HEK293T (cell line): ENCODE results near the gene HIVEP3.
A peak's percentile ranks its signal among the peaks of the same experiment; 100 is the strongest.

Source experiments
- CTCF ChIA-PET: fragments of 350-600 bp; formaldehyde crosslinking; extraction: SDS; loops from one replicate; lab custom pipeline; 2021; ENCODE audit warnings: antibody characterized with exemption, inconsistent platforms; lab: Yijun Ruan, JAX
- POLR2A ChIA-PET: fragments of 350-600 bp; formaldehyde crosslinking; extraction: SDS; loops from one replicate; lab custom pipeline; 2020; ENCODE audit warnings: antibody characterized with exemption, inconsistent platforms; lab: Yijun Ruan, JAX
- DNase-seq: peaks from one replicate; pipeline ENCODE4 v3.0.0; 2012; ENCODE audit warnings: mixed read lengths; ENCODE audit errors: extremely low spot score
- ARNT ChIP-seq: fragments of 450-650 bp; IDR thresholded peaks from 2 replicates; pipeline ENCODE4 v1.6.1; 2017; ENCODE audit warnings: mild to moderate bottlenecking
- BHLHE40 ChIP-seq: fragments of 450-650 bp; IDR thresholded peaks from 2 replicates; pipeline ENCODE4 v1.6.1; 2016; ENCODE audit warnings: mild to moderate bottlenecking, moderate library complexity, borderline replicate concordance
- CTBP1 ChIP-seq: fragments of 450-650 bp; IDR thresholded peaks from 2 replicates; pipeline ENCODE4 v1.6.1; 2016; ENCODE audit warnings: borderline replicate concordance
- ELF4 ChIP-seq: fragments of 450-650 bp; IDR thresholded peaks from 2 replicates; pipeline ENCODE4 v1.6.1; 2017; ENCODE audit warnings: antibody characterized with exemption
- FOXA1 ChIP-seq: fragments of 450-650 bp; IDR thresholded peaks from 2 replicates; pipeline ENCODE4 v1.6.1; 2016; ENCODE audit warnings: mild to moderate bottlenecking
- FOXK2 ChIP-seq: fragments of 450-650 bp; IDR thresholded peaks from 2 replicates; pipeline ENCODE4 v1.6.1; 2016; ENCODE audit warnings: mild to moderate bottlenecking
- FOXM1 ChIP-seq: fragments of 450-650 bp; IDR thresholded peaks from 2 replicates; pipeline ENCODE4 v1.6.1; 2017; ENCODE audit warnings: mild to moderate bottlenecking, borderline replicate concordance
- HDGF ChIP-seq: fragments of 450-650 bp; IDR thresholded peaks from 2 replicates; pipeline ENCODE4 v1.6.1; 2017; ENCODE audit warnings: antibody characterized with exemption, borderline replicate concordance
- L3MBTL2 ChIP-seq: fragments of 450-650 bp; conservative IDR thresholded peaks from 2 replicates; pipeline ENCODE4 v1.6.1; 2016; ENCODE audit warnings: mild to moderate bottlenecking
- LEF1 ChIP-seq: fragments of 450-650 bp; IDR thresholded peaks from 2 replicates; pipeline ENCODE4 v1.6.1; 2017; ENCODE audit warnings: mild to moderate bottlenecking, borderline replicate concordance
- NFRKB ChIP-seq: fragments of 450-650 bp; IDR thresholded peaks from 2 replicates; pipeline ENCODE4 v1.6.1; 2016; ENCODE audit warnings: mild to moderate bottlenecking, moderate library complexity
- SP1 ChIP-seq: fragments of 450-650 bp; IDR thresholded peaks from 2 replicates; pipeline ENCODE4 v1.6.1; 2017
- SUZ12 ChIP-seq: fragments of 450-650 bp; IDR thresholded peaks from 2 replicates; pipeline ENCODE4 v1.6.1; 2016; ENCODE audit warnings: mild to moderate bottlenecking
- TARDBP ChIP-seq: fragments of 450-650 bp; IDR thresholded peaks from 2 replicates; pipeline ENCODE4 v1.6.1; 2016
- ZNF384 ChIP-seq: fragments of 450-650 bp; IDR thresholded peaks from 2 replicates; pipeline ENCODE4 v1.6.1; 2016
- TF ChIP-seq, protein P1 (sequence below): fragments of 450-650 bp; IDR thresholded peaks from 2 replicates; pipeline ENCODE4 v1.6.1; 2016

Gene HIVEP3

DNA sequence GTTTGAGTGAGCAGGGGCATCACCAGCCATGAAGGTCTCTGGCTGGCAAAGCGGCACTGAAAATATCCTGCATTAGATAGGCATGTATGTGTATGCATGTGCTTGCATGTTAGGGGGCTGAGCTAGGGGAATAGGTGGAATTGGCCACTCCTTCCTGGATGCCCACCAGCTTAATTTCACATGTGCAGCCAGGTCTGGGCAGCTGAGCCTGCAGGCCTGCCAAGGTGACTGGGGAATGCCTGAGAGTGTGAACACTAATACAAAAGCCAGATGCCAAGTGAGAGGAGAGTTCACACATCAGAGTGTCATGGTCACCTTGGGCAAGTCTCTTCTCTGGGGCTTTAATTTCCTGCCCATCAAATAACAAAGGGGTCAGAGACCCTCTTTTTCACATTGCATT is 155.9 kb downstream of the HIVEP3 start:
- CTCF ChIA-PET: no interaction called here
- TF ChIP-seq ARNT (no peak), SUZ12 (no peak), FOXK2 (no peak), CTBP1 (no peak), HDGF (no peak), FOXM1 (no peak), TARDBP (no peak)
- TF ChIP-seq, protein P1, sequence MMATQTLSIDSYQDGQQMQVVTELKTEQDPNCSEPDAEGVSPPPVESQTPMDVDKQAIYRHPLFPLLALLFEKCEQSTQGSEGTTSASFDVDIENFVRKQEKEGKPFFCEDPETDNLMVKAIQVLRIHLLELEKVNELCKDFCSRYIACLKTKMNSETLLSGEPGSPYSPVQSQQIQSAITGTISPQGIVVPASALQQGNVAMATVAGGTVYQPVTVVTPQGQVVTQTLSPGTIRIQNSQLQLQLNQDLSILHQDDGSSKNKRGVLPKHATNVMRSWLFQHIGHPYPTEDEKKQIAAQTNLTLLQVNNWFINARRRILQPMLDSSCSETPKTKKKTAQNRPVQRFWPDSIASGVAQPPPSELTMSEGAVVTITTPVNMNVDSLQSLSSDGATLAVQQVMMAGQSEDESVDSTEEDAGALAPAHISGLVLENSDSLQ: no peak
- POLR2A ChIA-PET: no interaction called here
- DNase-seq: no peak

DNA sequence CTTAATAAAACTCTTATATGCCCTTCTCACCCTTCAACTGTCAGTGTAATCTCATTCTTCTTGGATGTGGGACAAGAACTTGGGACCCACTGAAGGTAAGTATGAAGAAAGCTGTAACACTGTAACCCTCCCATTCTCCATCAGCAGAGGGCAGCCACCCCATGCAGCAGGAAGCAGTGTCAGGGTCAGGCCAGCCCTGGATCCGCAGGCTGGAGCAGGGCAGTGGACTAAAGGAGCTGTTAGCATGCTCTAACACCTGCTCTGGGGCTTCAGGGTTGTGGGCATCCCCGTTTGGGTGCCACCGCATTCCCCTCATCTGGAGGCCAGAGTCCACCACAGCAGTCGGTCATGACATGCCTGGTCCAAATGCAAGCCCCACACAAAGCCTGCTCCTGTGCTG is 156.5 kb downstream of the HIVEP3 start:
- ChIA-PET POLR2A (no interaction called here), CTCF (no interaction called here)
- TF ChIP-seq SP1: no peak
- TF ChIP-seq, protein P1: no peak
- no peak for TF ChIP-seq L3MBTL2
- TF ChIP-seq HDGF: no peak
- TF ChIP-seq NFRKB: no peak
- no peak for TF ChIP-seq LEF1
- no peak for DNase-seq

DNA sequence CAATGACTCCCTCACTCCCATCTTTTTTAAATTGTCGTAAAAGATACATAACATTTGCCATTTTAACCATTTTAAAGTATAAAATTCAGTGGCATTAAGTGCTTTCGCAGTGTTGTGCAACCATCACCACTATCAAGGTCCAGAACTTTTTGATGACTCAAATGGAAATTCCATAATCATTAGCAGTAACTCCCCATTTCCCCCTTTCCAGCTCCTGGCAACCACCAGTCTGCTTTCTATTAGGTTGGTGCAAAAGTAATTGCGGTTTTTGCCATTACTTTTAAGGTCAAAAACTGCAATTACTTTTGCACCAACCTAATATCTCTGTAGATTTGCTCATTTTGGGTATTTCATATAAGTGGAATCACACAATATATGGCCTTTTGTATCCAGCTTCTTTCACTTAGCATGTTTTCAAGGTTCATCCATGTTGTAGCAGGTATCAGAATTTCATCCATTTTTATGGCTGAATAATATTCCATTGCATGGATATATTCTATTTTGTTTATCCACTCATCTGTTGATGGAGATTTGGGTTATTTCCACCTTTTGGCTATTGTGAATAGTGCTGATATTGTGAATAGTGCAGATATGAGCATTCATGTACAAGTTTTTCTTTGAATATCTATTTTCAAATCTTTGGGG is 159.7 kb downstream of the HIVEP3 start:
- ChIA-PET CTCF (no interaction called here), POLR2A (no interaction called here)
- DNase-seq: no peak

DNA sequence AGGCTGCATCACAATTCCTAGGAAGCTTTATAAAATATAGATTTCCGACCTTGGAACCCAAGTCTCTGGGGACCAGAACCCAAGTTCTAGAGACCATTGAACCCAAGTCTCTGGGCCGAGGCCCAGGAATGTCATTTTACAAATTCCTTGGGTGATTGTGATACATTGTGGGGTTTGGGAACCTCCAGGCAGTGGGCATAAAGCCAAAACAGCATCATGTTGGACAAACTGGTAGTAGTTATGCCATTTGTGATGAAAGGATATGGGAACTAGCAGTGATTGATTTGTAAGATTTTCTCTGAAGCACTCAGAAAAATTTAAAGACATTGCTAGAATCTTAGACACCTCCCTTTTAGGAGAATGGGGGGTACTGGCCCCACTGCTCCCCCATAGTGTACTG is 160.2 kb downstream of the HIVEP3 start:
- ChIA-PET CTCF (no interaction called here), POLR2A (no interaction called here)
- DNase-seq: no peak
- TF ChIP-seq SUZ12: no peak
- TF ChIP-seq CTBP1: no peak
- no peak for TF ChIP-seq FOXA1
- no peak for TF ChIP-seq BHLHE40
- TF ChIP-seq SP1: no peak
- TF ChIP-seq TARDBP: no peak
- TF ChIP-seq ARNT: no peak
- TF ChIP-seq HDGF: no peak
- no peak for TF ChIP-seq ZNF384
- no peak for TF ChIP-seq ELF4
- TF ChIP-seq LEF1: no peak
- no peak for TF ChIP-seq FOXM1
- TF ChIP-seq, protein P1: no peak

More for the DNA sequence above, 159.7 kb downstream of the HIVEP3 start:
- TF ChIP-seq FOXM1 (no peak), ELF4 (peak; percentile 48)

DNA sequence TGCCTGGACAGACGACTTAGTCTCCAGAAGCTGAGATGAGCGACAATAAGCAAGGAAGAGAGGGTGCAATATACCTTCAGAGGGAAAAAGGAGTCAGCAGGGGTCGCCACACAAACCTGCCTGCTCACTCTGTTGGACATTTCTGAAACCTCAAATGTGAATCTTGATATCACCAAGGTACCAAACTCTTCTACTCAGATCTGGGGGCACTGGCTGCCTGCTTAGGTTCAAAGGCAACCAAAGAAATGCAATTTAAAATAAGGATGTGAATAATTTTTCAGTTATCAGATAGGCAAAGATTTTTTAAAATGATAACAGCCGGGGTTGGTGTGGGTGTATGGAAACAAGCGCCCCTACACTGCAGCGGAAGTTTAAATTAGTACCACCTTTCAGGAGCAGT is 164.2 kb downstream of the HIVEP3 start:
- TF ChIP-seq FOXK2: no peak
- no peak for TF ChIP-seq BHLHE40
- no peak for TF ChIP-seq SP1
- TF ChIP-seq, protein P1: no peak
- ChIA-PET CTCF (no interaction called here), POLR2A (no interaction called here)
- DNase-seq: no peak

DNA sequence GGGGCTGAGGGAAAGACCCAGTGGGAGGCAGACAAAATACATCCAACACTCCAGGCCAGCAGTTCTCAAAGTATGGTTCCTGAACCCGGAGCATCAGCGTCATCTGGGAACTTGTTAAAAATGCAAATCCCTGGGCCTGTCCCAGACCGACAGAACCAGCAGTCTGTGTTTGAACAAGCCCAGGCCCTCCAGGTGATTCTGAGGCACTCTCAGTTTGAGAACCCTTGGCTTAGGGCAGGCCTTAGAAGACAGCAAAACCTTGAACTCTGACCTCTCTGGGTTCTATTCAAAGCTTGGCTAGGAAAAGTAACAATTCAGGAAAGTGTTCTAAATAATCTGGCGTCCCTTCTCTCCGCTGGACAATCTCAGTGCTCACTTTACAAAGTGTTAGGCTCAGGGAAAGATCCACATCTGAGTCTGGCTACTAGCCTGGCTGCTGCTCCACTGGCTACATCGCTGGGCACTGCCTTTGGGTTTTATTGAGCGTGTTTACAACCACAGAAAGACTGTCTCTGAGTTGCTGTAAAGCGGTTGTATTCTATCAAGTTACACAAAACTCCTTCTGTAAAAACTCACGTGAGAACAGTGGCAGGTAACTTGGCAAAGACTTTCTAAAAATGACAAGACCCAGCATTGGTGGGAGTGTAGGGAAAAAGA is 166.1 kb downstream of the HIVEP3 start:
- TF ChIP-seq CTBP1 (no peak), ARNT (no peak), FOXK2 (no peak), FOXA1 (no peak), ELF4 (no peak), TARDBP (no peak), SP1 (no peak), L3MBTL2 (no peak), HDGF (no peak), LEF1 (no peak)
- ChIA-PET POLR2A (no interaction called here), CTCF (no interaction called here)
- no peak for DNase-seq
